ENCODE measurements around the gene CHST3.

The CHST3 gene

DNA sequence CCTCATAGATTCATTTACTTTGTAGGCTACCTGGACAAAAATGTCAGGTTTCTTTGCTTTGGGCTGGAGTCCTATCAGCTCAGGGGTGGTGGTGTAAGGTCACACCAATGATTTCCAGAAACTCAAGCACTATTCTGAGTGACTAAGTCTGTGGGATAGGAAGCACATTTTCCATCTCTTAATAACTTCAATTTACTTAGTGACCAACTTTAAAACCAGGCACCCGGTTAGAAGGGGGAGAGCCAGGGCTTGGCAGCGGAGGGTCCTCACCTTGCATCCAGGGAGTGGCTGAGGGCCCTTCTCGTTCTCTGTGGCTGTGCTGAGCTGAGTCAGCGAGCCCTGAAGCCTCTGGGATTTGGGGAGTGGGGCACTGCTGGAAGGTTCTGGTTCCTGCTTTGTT is 6.7 kb downstream of the CHST3 start:
- TF ChIP-seq, protein P1, sequence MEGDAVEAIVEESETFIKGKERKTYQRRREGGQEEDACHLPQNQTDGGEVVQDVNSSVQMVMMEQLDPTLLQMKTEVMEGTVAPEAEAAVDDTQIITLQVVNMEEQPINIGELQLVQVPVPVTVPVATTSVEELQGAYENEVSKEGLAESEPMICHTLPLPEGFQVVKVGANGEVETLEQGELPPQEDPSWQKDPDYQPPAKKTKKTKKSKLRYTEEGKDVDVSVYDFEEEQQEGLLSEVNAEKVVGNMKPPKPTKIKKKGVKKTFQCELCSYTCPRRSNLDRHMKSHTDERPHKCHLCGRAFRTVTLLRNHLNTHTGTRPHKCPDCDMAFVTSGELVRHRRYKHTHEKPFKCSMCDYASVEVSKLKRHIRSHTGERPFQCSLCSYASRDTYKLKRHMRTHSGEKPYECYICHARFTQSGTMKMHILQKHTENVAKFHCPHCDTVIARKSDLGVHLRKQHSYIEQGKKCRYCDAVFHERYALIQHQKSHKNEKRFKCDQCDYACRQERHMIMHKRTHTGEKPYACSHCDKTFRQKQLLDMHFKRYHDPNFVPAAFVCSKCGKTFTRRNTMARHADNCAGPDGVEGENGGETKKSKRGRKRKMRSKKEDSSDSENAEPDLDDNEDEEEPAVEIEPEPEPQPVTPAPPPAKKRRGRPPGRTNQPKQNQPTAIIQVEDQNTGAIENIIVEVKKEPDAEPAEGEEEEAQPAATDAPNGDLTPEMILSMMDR (IDR thresholded peaks at IDR 0.05; ENCODE audit: low read depth, low read length), result no peak

DNA sequence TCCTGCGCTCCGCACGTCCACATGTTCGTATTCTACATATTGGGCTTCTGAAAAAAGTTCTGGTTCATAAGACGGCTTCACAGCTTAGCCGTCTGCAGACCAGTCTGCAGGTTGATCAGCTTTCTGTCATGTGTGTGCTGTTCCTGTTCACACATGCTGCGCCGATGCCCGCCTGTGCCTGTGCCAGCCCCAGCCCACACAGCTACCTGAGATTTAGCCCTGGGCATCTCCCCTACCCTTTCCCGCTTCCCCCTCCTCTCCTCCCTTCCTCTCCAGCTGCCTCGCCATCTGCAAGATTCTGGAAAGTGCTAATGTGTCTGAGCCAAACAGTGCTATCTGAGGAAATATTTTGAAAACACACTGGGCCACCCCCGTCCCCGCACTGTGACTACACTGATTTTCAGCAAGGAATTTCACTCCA is 7.1 kb downstream of the CHST3 start:
- TF ChIP-seq, protein P1 (IDR thresholded peaks at IDR 0.05; ENCODE audit: low read depth, low read length), result no peak
- no peak overlapping the region for H3K4me3 ChIP-seq (ENCODE audit: low read depth, low read length)

More for the DNA sequence above, 6.7 kb downstream of the CHST3 start:
- no peak overlapping the region for H3K4me3 ChIP-seq (ENCODE audit: low read depth, low read length)

DNA sequence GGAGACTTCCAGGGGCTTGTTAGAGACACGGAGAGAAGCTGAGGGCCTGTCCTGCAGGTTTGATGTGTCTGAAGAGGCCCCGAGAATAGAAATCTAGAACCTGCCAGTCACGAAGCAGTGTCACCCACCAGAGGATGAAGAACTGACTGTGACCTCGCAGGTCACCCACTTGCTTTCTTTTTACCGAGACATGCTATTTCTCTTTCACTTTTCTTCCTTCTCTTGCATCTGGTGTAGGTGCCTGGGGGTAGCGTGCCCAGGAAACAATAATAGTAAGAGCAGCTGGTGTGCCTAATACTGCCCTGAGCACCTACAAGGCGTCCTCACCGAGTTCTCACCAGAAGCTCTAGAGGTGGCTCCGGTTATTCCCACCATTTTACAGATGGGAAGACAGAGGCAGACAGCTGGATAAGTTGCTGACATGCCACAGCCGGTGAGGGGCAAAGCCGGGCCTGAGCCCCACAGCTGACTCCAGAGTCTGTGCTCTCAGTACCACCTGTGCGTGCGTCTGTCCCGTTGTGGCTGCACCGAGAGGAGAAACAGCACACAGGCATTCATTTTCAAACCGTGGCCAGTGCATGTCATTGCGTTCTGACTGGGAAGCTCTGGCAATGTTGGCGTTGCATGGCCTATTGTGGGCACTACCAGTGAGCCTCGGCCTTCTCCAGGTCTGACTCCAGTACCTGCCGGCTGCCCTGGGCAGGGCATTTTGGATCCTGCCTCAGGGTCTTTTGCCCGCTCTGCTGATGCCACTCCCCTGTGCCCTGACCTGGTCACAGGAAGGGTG is 7.8 kb downstream of the CHST3 start:
- TF ChIP-seq, protein P1 (IDR thresholded peaks at IDR 0.05; ENCODE audit: low read depth, low read length), result no peak
- no peak overlapping the region for H3K4me3 ChIP-seq (ENCODE audit: low read depth, low read length)

DNA sequence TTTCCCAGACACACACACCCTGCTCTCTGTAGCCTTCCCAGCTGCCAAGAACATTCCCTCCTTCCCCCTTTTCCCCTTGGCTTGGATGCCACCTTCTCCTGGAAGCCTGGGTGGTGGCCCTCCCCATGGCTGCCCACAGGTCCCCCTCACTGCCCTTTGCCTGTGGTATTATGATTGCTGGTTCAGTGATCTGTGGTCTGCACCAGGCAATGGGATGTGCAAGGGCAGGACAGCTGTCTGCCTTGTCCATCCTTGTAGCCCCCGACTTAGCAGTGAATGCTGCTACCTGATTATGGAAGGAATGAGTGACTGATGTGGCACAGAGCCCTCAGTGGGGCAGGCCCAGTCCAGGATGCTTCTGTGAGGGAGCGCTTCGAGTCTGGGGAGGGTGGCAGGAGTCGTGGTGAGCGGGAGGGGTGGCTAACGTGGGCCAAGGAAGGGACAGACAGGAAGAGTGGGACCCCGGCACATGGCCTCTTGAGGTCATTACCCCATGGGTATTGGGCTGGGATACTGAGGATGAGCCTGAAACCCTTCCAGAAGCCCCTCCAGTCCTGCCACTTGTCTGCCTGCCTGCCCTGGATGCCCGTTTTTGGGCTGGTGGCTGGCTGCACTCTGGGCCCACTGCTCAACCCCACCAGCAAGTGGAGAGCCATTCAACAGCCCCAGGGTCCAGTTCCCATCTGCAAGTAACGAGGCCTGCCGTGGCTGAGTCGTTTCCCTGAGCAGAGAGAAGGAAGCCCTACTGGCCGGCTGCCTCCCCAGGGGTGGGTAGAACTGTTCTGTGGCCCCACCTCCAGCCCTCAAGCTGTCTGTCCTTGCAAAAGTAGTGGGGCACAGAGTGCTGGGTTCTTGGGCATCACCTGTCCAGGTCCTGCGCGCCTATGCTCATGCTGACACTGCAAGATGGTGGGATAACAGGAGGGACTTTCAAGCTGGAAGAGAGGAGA is 8.8 kb downstream of the CHST3 start:
- H3K4me3 ChIP-seq (ENCODE audit: low read depth, low read length), result no peak overlapping the region
- TF ChIP-seq, protein P1 (IDR thresholded peaks at IDR 0.05; ENCODE audit: low read depth, low read length), result no peak

DNA sequence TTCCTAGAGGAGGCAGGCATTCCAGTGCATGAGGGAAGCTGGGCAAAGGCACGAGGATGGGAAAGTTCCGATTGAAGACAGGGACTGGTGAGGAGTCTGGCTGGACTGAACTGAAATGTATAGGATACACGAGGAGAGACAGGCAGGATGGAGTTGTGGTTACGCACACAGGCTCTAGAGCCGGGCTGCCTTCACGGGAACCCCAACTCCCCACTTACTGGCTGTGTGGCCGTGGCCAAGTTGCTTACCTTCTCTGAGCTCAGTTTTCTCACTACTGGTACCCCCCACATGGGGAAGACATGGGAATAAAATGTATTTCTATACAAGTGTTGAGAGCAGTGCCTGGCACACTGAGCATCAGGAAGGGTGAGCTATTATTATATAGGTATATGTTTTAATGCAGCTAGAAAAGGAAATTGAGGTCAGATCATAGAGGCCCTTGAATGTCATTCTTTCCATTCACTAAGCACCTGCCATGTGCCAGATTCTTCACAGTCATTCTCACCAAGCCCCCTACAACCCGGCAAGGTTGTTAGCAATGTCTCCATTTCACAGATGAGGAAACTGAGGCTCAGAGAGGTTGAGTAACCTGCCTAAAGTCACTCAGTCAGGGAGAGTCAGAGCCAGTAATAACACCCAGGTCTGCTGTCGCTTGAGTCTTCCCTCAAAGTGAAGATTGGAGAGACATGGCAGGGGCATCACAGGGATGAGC is 9.7 kb downstream of the CHST3 start:
- TF ChIP-seq, protein P1 (IDR thresholded peaks at IDR 0.05; ENCODE audit: low read depth, low read length), result no peak
- no peak overlapping the region for H3K4me3 ChIP-seq (ENCODE audit: low read depth, low read length)

DNA sequence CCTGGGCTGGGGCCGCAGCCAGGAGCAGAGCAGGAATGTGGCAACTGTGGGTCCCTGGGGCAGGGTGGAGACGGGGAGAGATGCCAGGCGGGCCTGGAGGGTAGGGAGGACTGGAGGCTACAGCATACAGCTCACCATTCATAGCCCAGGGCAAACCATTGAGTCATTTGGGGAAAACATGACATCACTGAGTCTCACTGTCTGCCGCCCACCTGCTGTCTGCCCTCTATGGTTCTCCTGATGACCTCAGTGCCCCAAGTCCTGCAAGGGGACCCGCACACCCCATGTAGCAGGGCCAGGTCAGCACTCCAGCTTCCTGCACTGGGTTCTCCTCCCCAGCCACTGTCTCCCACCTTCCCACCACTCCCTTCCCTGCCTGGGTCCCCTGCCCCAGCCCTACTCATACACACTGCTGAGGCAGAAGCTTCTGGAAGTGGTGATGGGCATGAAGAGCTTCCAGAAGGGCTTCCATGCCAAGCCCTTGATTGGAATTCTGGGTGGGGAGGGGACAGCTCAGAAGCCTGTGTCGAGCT is 10.4 kb downstream of the CHST3 start:
- TF ChIP-seq, protein P1 (IDR thresholded peaks at IDR 0.05; ENCODE audit: low read depth, low read length), result no peak

More for the DNA sequence above, 10.4 kb downstream of the CHST3 start:
- no peak overlapping the region for H3K4me3 ChIP-seq (ENCODE audit: low read depth, low read length)

All from WI38 (cell line).